Measurements from ENCODE around the gene NOP14. TPM values are rescaled to one million over a fixed set of nuclear protein-coding genes. Genes with fewer than 3 reads are reported as not detected.

Gene NOP14
- total and polyA plus RNA-seq, 3 donors from 2014 or later = 15.0 to 25.4 (median 17.4) TPM

DNA sequence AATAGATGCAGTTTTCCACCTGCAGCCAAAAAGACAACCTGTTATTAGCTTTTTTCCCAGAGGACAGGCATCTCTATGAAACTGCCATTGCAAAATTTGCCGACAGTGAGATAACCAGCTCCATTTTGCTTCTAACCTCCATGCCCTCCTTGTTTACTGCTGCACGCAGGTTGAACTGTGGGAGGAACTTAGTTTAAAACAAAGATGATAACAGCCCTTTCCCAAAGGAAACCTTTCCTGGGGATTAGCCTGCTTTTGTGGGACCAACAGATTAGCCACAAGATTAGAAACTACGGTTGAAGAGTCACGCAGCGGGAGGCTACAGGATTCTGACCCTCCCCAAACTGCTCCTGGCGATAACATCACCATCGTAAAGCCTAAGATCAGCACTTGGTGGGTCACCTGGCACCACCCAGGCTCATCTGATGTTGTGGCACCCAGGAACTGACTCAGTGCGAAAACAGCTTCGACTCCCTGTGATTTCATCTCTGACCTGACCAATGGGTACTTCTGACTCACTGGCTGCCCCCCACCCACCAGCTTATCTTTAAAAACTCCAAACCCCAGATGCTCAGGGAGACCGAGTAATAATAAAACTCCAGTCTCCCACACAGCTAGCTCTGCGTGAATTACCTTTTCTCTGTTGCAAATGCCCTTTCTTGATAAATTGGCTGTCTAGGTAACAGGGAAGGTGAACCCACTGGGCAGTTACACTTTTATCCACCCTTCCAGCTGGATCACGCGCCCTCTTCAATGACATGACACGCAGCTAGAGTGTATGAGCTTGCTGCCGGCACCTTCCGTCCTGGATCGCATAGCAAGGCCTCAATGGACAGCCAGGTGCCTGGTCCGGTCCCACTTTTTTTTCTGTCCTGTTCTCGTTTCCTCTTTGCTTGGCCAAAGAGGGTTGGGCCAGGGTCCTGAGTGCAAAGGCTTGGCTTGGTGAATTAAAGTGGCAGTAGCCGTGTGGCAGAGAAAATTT is 27.2 kb downstream of the NOP14 start:
- TF ChIP-seq, protein P1, sequence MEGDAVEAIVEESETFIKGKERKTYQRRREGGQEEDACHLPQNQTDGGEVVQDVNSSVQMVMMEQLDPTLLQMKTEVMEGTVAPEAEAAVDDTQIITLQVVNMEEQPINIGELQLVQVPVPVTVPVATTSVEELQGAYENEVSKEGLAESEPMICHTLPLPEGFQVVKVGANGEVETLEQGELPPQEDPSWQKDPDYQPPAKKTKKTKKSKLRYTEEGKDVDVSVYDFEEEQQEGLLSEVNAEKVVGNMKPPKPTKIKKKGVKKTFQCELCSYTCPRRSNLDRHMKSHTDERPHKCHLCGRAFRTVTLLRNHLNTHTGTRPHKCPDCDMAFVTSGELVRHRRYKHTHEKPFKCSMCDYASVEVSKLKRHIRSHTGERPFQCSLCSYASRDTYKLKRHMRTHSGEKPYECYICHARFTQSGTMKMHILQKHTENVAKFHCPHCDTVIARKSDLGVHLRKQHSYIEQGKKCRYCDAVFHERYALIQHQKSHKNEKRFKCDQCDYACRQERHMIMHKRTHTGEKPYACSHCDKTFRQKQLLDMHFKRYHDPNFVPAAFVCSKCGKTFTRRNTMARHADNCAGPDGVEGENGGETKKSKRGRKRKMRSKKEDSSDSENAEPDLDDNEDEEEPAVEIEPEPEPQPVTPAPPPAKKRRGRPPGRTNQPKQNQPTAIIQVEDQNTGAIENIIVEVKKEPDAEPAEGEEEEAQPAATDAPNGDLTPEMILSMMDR (IDR thresholded peaks at IDR 0.05) = no peak
- no peak for TF ChIP-seq POLR2A (IDR thresholded peaks at IDR 0.05)
- intact Hi-C loops (cut with DNase I; ENCODE audit: low total_unique reads) = loop anchor here (10.0 kb wide), 1 partner anchor 171 kb away; no protein-coding TSS in a partner anchor
- peak; percentile 11 for DNase-seq
- Histone ChIP-seq H3K27me3 (no peaks in the 10 kb centered on the region), H3K36me3 (ENCODE audit: low read depth, missing control alignments) (no peaks in the 10 kb centered on the region), H3K9me3 (no peaks in the 10 kb centered on the region), H3K4me3 (peak overlapping the region in 1 of 2 donors; percentile 90), H3K4me1 (peaks cover 13% of the 10 kb centered on the region), H3K27ac (no peak overlapping the region)
- 61 to 71% methylated on average over 20 of the region's 20 CpGs for WGBS, 2 donors

DNA sequence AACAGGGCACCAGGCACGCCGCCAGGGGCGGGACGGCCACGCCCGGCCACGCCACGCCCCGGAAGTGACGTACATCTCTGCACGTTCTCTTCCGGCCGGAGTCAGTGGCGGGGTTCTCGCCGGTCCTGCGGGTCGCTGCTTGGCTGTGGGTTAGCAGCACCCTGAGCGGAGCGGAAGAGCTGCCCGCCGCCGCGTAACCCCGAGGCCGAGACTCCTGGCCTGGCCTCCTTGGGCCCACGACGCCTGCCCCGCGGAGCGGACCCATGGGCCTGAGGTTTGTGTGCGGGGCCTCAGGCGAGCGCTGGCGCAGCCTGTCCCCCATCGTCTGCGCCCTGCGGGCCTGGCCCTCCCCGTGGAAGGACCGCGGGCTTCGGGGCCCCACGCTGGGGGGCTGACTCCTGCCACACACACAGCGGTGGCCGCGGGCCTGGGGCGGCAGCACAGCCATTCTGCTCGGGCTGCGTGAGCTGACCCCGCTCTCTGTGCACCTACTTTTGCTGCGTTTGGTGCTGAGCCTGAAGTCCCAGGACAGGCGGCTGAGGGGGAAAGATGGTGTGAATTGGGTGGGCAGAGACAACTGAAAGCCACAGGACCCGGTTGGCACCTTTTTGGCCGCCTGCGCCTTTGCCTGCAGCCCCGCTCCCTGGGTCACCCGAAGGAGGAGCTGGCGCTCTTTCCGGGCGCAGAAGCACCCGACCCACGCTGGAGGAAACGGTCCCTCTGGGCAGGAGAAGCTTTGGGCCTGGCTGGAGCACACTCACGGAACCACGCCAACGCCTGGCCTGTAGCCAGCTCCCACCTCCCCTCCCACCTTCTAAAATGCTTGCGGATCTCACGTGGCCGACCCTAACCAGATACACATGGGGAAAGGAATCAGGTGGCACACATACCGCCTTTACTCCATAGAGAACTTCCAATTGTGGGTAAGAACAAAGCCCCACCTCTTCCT is 28.1 kb downstream of the NOP14 start:
- WGBS, 2 donors = 1 to 2% methylated on average over 18 to 40 of the region's 70 CpGs
- peaks cover 13% of the 10 kb centered on the region for H3K4me1 ChIP-seq
- H3K27ac ChIP-seq = peak overlapping the region; percentile 40 to 81
- H3K4me3 ChIP-seq = peak overlapping the region; percentile 90 to 97
- peak; percentile 72 for TF ChIP-seq POLR2A (IDR thresholded peaks at IDR 0.05)
- TF ChIP-seq, protein P1 (IDR thresholded peaks at IDR 0.05) = peak in 1 of 3 experiments; percentile 36
- no peaks in the 10 kb centered on the region for H3K9me3 ChIP-seq
- no peaks in the 10 kb centered on the region for H3K27me3 ChIP-seq
- peak; percentile 97 for DNase-seq
- no peaks in the 10 kb centered on the region for H3K36me3 ChIP-seq (ENCODE audit: low read depth, missing control alignments)
- intact Hi-C loops (cut with DNase I; ENCODE audit: low total_unique reads) = loop anchor here (10.0 kb wide), 1 partner anchor 170 kb away; no protein-coding TSS in a partner anchor

DNA sequence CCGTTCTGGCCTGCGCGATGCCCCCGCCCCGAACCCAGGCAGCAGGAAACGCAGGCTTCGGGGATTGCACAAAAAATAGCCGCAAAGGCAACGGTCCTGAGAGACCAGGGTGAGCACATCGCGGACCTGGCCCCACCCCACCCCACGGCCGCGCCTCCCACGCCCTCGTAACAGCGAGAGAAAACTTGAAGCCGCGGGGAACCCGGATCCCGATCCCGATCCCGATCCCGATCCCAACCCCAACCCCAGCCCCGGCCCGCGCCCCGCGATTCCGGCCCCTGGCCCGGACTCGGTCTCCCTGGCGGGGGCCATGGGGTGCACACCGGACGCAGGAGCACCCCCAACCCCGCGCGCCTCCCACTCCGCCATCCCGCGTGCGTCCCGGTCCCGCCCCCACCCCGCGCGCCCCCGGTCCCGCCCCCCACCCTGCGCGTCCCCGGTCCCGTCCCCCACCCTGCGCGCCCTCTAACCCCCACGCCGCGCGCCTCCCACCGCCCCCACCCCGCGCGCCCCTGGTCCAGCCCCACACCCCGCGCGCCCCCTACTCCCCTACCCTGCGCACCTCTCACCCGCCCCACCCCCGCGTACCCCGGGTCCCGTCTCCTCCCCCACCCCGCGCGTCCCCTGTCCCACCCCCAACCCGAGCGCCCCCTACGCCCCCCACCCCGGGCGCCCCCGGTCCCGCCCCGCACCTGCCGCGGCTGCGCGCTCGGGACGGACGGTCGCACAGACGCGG is 29.0 kb downstream of the NOP14 start:
- no peak for TF ChIP-seq POLR2A (IDR thresholded peaks at IDR 0.05)
- TF ChIP-seq, protein P1 (IDR thresholded peaks at IDR 0.05) = no peak
- DNase-seq = peak; percentile 57
- Histone ChIP-seq H3K9me3 (no peaks in the 10 kb centered on the region), H3K4me3 (peak overlapping the region; percentile 90 to 97), H3K4me1 (peaks cover 13% of the 10 kb centered on the region), H3K27ac (peak overlapping the region; percentile 63 to 81), H3K27me3 (no peaks in the 10 kb centered on the region), H3K36me3 (ENCODE audit: low read depth, missing control alignments) (no peaks in the 10 kb centered on the region)
- 0 to 2% methylated on average over 3 to 23 of the region's 93 CpGs for WGBS, 2 donors
- intact Hi-C loops (cut with DNase I; ENCODE audit: low total_unique reads) = loop anchor here (10.0 kb wide), 1 partner anchor 169 kb away; no protein-coding TSS in a partner anchor

DNA sequence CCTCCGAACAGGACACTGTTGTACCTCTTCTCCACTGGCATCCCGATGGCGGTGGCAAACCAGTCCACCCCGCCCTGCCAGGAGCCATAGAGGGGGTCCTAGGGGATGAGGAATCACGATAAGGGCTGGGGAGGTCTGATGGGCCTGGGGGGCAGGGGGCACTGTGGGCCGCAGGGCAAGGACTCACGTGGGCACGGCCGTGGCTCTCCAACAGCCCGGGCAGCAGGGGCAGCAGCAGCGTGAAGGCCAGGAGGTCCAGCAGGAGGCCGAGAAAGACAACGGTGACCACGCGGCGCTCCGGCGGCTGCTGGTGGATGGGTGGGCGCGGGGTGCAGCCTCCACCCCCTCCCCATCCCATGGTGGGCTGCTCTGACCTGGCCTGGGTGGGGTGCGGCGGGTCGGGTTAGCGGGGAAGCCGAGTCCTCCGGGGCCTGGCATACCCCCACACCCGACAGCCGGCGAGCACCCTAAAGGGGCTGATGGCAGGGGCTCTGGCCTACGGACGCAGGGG is 29.6 kb downstream of the NOP14 start:
- TF ChIP-seq, protein P1 (IDR thresholded peaks at IDR 0.05) = no peak
- no peak for TF ChIP-seq POLR2A (IDR thresholded peaks at IDR 0.05)
- Histone ChIP-seq H3K4me3 (peak overlapping the region; percentile 90 to 97), H3K9me3 (no peaks in the 10 kb centered on the region), H3K27ac (peak overlapping the region; percentile 63 to 72), H3K27me3 (no peaks in the 10 kb centered on the region), H3K36me3 (ENCODE audit: low read depth, missing control alignments) (no peaks in the 10 kb centered on the region), H3K4me1 (peaks cover 13% of the 10 kb centered on the region)
- WGBS, 2 donors = 24 to 34% methylated on average over 16 to 22 of the region's 31 CpGs
- no peak for DNase-seq
- intact Hi-C loops (cut with DNase I; ENCODE audit: low total_unique reads) = loop anchor here (10.0 kb wide), 1 partner anchor 169 kb away; no protein-coding TSS in a partner anchor

All from testis (tissue), 3 donors.